ENCODE data around the gene DPM3.

Gene DPM3

GRCh38 chr1:155185783-155186066 is 45.4 kb upstream of the DPM3 start:
- Histone ChIP-seq H3K27ac (no peak overlapping the region), H3K36me3 (peaks cover 5% of the 10 kb centered on the region), H3K9me3 (ENCODE audit: severe bottlenecking) (no peaks in the 10 kb centered on the region), H3K27me3 (ENCODE audit: insufficient read depth, low read depth, severe bottlenecking) (no peaks in the 10 kb centered on the region), H3K4me3 (ENCODE audit: low read depth, low read length) (no peak overlapping the region)
- TF ChIP-seq CTCF (IDR thresholded peaks at IDR 0.05; ENCODE audit: low read depth, low read length): no peak
- no peak for DNase-seq

GRCh38 chr1:155184835-155185782 is 44.8 kb upstream of the DPM3 start:
- H3K27ac ChIP-seq: no peak overlapping the region
- no peak for DNase-seq

DNA sequence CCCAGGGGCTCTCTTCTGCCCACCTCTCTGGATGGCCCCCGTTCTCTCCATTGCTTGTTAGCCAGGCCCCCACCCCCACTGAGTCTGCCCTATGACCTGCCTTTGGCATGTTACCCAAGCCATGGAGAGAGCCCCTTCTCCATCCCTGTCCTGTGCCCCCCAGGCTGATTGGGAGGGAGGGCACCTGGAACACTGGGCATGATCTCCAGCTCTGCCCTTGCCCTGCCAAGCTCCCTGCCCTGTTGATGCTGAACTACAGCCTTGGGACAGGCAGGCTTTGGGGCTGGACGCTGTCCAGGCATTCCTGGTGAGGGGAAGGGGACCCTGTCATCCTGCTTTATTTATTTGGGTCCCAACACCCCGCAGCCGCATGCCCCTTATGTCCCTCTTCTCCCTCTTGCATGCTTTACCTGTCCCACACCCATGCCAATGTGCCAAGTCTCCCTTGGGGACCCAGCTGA is 44.0 kb upstream of the DPM3 start:
- Histone ChIP-seq H3K27me3 (ENCODE audit: insufficient read depth, low read depth, severe bottlenecking) (no peaks in the 10 kb centered on the region), H3K36me3 (peaks cover 18% of the 10 kb centered on the region), H3K4me3 (ENCODE audit: low read depth, low read length) (no peak overlapping the region), H3K9me3 (ENCODE audit: severe bottlenecking) (no peaks in the 10 kb centered on the region), H3K27ac (no peak overlapping the region)
- no peak for TF ChIP-seq CTCF (IDR thresholded peaks at IDR 0.05; ENCODE audit: low read depth, low read length)
- DNase-seq: no peak

More at GRCh38 chr1:155184835-155185782, 44.8 kb upstream of the DPM3 start:
- TF ChIP-seq CTCF (IDR thresholded peaks at IDR 0.05; ENCODE audit: low read depth, low read length): no peak
- Histone ChIP-seq H3K36me3 (peaks cover 11% of the 10 kb centered on the region), H3K4me3 (ENCODE audit: low read depth, low read length) (no peak overlapping the region), H3K9me3 (ENCODE audit: severe bottlenecking) (no peaks in the 10 kb centered on the region), H3K27me3 (ENCODE audit: insufficient read depth, low read depth, severe bottlenecking) (no peaks in the 10 kb centered on the region)

- H3K27me3 ChIP-seq (ENCODE audit: insufficient read depth, low read depth, severe bottlenecking): no peaks in the 10 kb centered on the region
- H3K27ac ChIP-seq: no peak overlapping the region
- no peak for DNase-seq
- TF ChIP-seq CTCF (IDR thresholded peaks at IDR 0.05; ENCODE audit: low read depth, low read length): no peak
- no peaks in the 10 kb centered on the region for H3K9me3 ChIP-seq (ENCODE audit: severe bottlenecking)
- H3K4me3 ChIP-seq (ENCODE audit: low read depth, low read length): no peak overlapping the region
- peaks cover 18% of the 10 kb centered on the region for H3K36me3 ChIP-seq
These were observed 43.5 kb upstream of the DPM3 start for GRCh38 chr1:155183775-155184221.

- Histone ChIP-seq H3K4me3 (ENCODE audit: low read depth, low read length) (no peak overlapping the region), H3K36me3 (peaks cover 27% of the 10 kb centered on the region), H3K9me3 (ENCODE audit: severe bottlenecking) (no peaks in the 10 kb centered on the region), H3K27me3 (ENCODE audit: insufficient read depth, low read depth, severe bottlenecking) (no peaks in the 10 kb centered on the region), H3K27ac (peak overlapping the region; percentile 67)
- peak; percentile 89 for DNase-seq
- no peak for TF ChIP-seq CTCF (IDR thresholded peaks at IDR 0.05; ENCODE audit: low read depth, low read length)
These were observed 41.8 kb upstream of the DPM3 start for GRCh38 chr1:155182052-155182550.
